ENCODE results near the gene DDX1. TPM values are rescaled to one million over a fixed set of nuclear protein-coding genes. Genes with fewer than 3 reads are reported as not detected.

The DDX1 gene
- total RNA-seq, 3 donors from 2014 or later, result 57.4 to 72.6 (median 71.0) TPM

DNA sequence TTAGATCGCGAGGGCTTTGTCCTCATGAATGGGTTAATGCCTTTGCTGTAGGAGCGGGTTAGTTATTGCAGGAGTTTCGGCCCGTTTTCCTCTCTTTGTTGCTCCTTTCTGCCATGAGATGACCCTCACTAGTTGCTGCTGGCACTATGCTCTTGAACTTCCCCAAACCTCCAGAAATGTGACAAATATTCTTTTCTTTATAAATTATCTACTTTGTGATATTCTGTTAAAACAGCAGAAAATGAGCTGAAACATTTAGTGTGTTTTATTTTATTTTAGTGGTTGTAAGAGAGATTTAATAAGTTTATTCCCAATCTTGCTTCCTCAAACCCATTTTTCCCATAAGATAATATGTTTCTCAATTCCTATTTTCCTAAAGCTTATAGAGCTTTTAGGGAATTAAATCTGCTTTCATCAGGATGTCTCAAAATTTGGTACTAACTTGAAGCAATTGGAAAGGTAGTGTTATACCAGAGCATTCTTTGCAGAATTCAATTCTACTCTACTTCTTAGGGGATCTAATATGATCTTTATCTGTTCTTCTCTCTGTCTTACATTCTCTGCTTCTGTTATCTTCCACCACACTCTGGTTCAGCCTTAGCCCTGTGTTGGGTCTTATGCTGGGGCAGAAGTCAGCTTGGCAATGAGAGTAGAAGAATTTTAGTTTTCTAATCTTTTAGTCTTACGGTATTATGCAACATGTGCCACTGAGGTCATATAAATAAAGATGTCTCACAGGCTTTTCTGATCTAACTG is 23.1 kb downstream of the DDX1 start:
- Histone ChIP-seq H3K36me3 (peaks cover 12% of the 10 kb centered on the region), H3K4me3 (no peak overlapping the region), H3K9me3 (no peaks in the 10 kb centered on the region), H3K27ac (no peak overlapping the region), H3K27me3 (no peaks in the 10 kb centered on the region), H3K4me1 (no peaks in the 10 kb centered on the region)
- no peak for DNase-seq (ENCODE audit: low spot score in 2 of 2)
- intact Hi-C loops (cut with DNase I; ENCODE audit: low total_unique reads), result no loop called here
- TF ChIP-seq POLR2A (IDR thresholded peaks at IDR 0.05) (no peak), POLR2AphosphoS5 (IDR thresholded peaks at IDR 0.05) (no peak), CTCF (IDR thresholded peaks at IDR 0.05) (no peak)

- H3K36me3 ChIP-seq, result peaks cover 12% of the 10 kb centered on the region
- H3K27me3 ChIP-seq, result no peaks in the 10 kb centered on the region
- no peak overlapping the region for H3K4me3 ChIP-seq
- no peaks in the 10 kb centered on the region for H3K4me1 ChIP-seq
- H3K9me3 ChIP-seq, result no peaks in the 10 kb centered on the region
- H3K27ac ChIP-seq, result no peak overlapping the region
- no peak for TF ChIP-seq POLR2AphosphoS5 (IDR thresholded peaks at IDR 0.05)
- TF ChIP-seq POLR2A (IDR thresholded peaks at IDR 0.05), result no peak
- TF ChIP-seq CTCF (IDR thresholded peaks at IDR 0.05), result no peak
- intact Hi-C loops (cut with DNase I; ENCODE audit: low total_unique reads), result no loop called here
- no peak for DNase-seq (ENCODE audit: low spot score in 2 of 2)
Measured at GRCh38 chr2:15615301-15615920, 23.7 kb downstream of the DDX1 start.

- Histone ChIP-seq H3K27ac (no peak overlapping the region), H3K36me3 (peaks cover 12% of the 10 kb centered on the region)
- intact Hi-C loops (cut with DNase I; ENCODE audit: low total_unique reads), result no loop called here
Measured at GRCh38 chr2:15616429-15616828, 24.8 kb downstream of the DDX1 start.

DNA sequence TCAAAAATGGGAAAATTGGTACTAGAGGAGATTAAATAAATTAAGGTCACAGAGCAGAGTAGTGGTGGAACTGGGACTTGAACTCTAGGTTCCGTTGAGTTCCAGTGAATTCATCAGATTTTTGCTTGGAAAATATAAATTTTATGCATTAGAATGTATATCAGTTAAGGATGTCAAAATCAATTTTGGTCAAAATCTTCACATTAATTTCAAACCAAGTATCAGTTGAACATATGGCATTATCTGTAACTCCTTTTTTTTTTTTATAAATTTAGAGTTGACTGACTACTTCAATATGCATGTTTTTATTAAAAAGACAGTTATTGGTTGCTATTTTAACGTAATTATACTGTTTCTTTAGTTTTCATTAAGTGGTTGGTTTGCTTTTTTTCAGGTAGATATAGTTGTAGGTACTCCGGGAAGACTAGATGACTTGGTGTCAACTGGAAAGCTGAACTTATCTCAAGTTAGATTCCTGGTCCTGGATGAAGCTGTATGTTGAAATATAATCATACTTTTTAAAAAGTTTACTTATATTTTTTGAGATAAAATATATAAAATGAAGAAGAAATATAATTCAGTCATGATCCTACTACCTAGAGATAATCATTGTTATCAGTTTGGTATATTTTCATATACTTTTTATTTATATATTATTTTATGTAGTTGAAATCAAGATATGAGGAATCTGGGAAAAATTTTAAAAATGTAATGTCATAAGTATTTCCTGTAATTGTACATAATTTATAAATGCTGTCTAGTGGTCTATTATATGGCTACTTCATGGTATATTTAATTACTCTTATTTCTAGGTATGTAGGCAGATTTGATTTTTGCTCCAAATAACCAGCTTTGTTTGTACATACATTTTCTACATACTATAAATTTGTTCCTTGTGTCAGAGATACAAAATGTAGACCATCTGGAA is 25.4 kb downstream of the DDX1 start:
- DNase-seq (ENCODE audit: low spot score in 2 of 2), result no peak
- intact Hi-C loops (cut with DNase I; ENCODE audit: low total_unique reads), result no loop called here
- peaks cover 12% of the 10 kb centered on the region for H3K36me3 ChIP-seq
- H3K9me3 ChIP-seq, result no peaks in the 10 kb centered on the region
- no peaks in the 10 kb centered on the region for H3K27me3 ChIP-seq
- TF ChIP-seq POLR2AphosphoS5 (IDR thresholded peaks at IDR 0.05) (no peak), POLR2A (IDR thresholded peaks at IDR 0.05) (no peak), CTCF (IDR thresholded peaks at IDR 0.05) (no peak)
- H3K27ac ChIP-seq, result no peak overlapping the region
- H3K4me1 ChIP-seq, result no peaks in the 10 kb centered on the region
- no peak overlapping the region for H3K4me3 ChIP-seq

More at GRCh38 chr2:15616429-15616828, 24.8 kb downstream of the DDX1 start:
- H3K4me3 ChIP-seq, result no peak overlapping the region
- no peaks in the 10 kb centered on the region for H3K4me1 ChIP-seq
- no peaks in the 10 kb centered on the region for H3K9me3 ChIP-seq
- no peak for TF ChIP-seq POLR2AphosphoS5 (IDR thresholded peaks at IDR 0.05)
- DNase-seq (ENCODE audit: low spot score in 2 of 2), result no peak
- H3K27me3 ChIP-seq, result no peaks in the 10 kb centered on the region

DNA sequence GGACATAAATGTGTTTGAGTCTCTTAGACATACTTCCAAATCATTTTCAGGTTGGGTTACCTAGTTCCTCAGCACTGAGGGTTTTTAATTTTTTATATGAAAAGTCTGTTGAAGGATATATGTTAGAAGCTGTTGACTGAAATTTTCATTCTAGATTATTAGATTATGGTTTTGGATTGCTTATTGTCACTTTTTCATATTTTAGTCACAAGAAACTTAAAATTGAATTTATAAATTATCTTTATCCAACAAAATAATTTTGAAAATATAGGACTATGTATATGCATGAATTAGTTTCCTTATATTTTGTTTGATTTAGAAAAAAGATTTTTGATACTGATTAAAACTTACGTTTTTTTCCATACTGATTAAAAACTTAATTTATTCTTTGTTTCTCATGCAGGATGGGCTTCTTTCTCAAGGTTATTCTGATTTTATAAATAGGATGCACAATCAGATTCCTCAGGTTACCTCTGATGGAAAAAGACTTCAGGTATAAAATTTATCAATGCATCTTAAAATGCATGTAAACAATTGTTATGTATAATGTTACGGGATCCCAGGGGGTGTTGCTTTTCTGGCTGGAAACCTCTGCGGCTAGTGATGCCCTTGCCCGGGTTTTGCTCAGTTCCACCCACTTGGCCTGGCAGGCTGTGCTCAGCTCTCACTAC is 26.2 kb downstream of the DDX1 start:
- H3K4me1 ChIP-seq, result no peaks in the 10 kb centered on the region
- no peaks in the 10 kb centered on the region for H3K27me3 ChIP-seq
- TF ChIP-seq CTCF (IDR thresholded peaks at IDR 0.05) (no peak), POLR2AphosphoS5 (IDR thresholded peaks at IDR 0.05) (no peak), POLR2A (IDR thresholded peaks at IDR 0.05) (no peak)
- H3K9me3 ChIP-seq, result no peaks in the 10 kb centered on the region
- no peak overlapping the region for H3K4me3 ChIP-seq
- intact Hi-C loops (cut with DNase I; ENCODE audit: low total_unique reads), result no loop called here
- DNase-seq (ENCODE audit: low spot score in 2 of 2), result no peak
- peaks cover 12% of the 10 kb centered on the region for H3K36me3 ChIP-seq
- no peak overlapping the region for H3K27ac ChIP-seq

Measured in breast epithelium (tissue), 4 donors.